ENCODE results near the gene TCAIM. TPM values are rescaled to one million over a fixed set of nuclear protein-coding genes. Genes with fewer than 3 reads are reported as not detected.

The TCAIM gene
- total RNA-seq, 1 donor from 2014 or later: 35.9 TPM

DNA sequence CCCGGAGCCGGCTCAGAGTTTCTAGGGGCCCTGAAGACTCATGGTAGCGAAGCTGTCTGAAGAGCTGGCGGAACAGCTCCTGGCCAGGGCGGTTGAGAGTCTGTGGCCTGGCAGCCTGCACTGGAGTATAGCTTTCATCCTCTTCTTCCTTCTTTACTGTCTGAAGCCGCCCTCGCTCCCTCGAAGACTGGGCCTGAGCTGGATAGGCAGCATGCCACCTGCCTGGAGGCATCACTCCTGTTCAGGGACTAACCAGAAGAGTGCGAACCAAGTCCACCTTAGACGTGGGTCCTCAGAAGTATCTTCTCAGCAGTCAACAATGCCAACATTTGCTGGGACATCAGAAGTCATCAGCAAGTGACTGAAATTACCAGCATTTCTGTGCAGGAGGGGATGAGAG, 116.8 kb downstream of the TCAIM start:
- Histone ChIP-seq H3K4me1 (no peaks in the 10 kb centered on the region), H3K4me3 (no peak overlapping the region), H3K9me3 (replicated peaks) (peaks cover 7% of the 10 kb centered on the region), H3K36me3 (peaks cover 96% of the 10 kb centered on the region), H3K27ac (replicated peaks) (no peak overlapping the region), H3K27me3 (ENCODE audit: low read depth) (no peaks in the 10 kb centered on the region)
- DNase-seq: no peak
- TF ChIP-seq CTCF (IDR thresholded peaks at IDR 0.05; ENCODE audit: borderline replicate concordance): no peak
- intact Hi-C loops (cut with micrococcal nuclease): no loop called here

Other genes starting within 250 kb of the TCAIM start
- not detected for gene TOPAZ1, start 96.9 kb upstream of the TCAIM start, total RNA-seq
- 11.8 TPM for gene ZNF445, start 138.9 kb downstream of the TCAIM start, total RNA-seq
- gene ZKSCAN7, start 216.4 kb downstream of the TCAIM start, total RNA-seq: 2.6 TPM
- 1.1 TPM for gene ZNF660, start 246.2 kb downstream of the TCAIM start, total RNA-seq

All from left ventricle myocardium inferior (tissue), 1 donor.